Lung (tissue), 12 donors: ENCODE results near the gene MAP7. TPM values are rescaled to one million over a fixed set of nuclear protein-coding genes. Genes with fewer than 3 reads are reported as not detected.

Source experiments
- ATAC-seq: fragments of 200-7000 bp; cut with Tn5 transposase; one replicate; pipeline ENCODE4 v1.9.1; 2020; ENCODE audit warnings: moderate number of reproducible peaks; ENCODE audit not compliant: insufficient read depth, low FRiP score
- DNase-seq, 3 donors: peaks; one replicate each; pipeline ENCODE4 v3.0.0-alpha.2; 2013 to 2017
- H3K27ac ChIP-seq, 2 donors: one replicate each; pipeline ENCODE4 v1.5.1; 2013; ENCODE audit warnings: mild to moderate bottlenecking in 2 of 2, moderate library complexity in 2 of 2, control low read depth in 1 of 2, inconsistent platforms in 1 of 2, low read depth in 1 of 2, low read length in 1 of 2
- H3K27me3 ChIP-seq, 3 donors: one replicate each; pipeline ENCODE4 v1.5.1; 2013; ENCODE audit warnings: low read length in 2 of 3; ENCODE audit not compliant: control insufficient read depth in 3 of 3, insufficient read depth in 3 of 3
- H3K36me3 ChIP-seq, 4 donors: one replicate each; pipeline ENCODE4 v1.5.1; 2013; ENCODE audit warnings: low read length in 4 of 4, mild to moderate bottlenecking in 1 of 4, moderate library complexity in 1 of 4; ENCODE audit not compliant: control insufficient read depth in 4 of 4, insufficient read depth in 4 of 4
- H3K4me1 ChIP-seq, 5 donors: one replicate each; pipeline ENCODE4 v1.5.1; 2013; ENCODE audit warnings: low read length in 5 of 5, mild to moderate bottlenecking in 2 of 5, moderate library complexity in 1 of 5; ENCODE audit not compliant: control insufficient read depth in 5 of 5, insufficient read depth in 5 of 5
- H3K4me3 ChIP-seq: one replicate; pipeline ENCODE4 v1.5.1; 2013; ENCODE audit warnings: mild to moderate bottlenecking, control low read depth, moderate library complexity
- H3K9ac ChIP-seq, 2 donors: one replicate each; pipeline ENCODE4 v1.5.1; 2013; ENCODE audit warnings: low read length in 2 of 2, control low read depth in 1 of 2; ENCODE audit not compliant: insufficient read depth in 1 of 2
- H3K9me3 ChIP-seq, 4 donors: one replicate each; pipeline ENCODE4 v1.5.1; 2013; ENCODE audit warnings: low read length in 3 of 4, mild to moderate bottlenecking in 1 of 4, moderate library complexity in 1 of 4; ENCODE audit not compliant: control insufficient read depth in 4 of 4, insufficient read depth in 3 of 4
- CTCF ChIP-seq: IDR thresholded peaks from 2 replicates; pipeline ENCODE4 v1.5.1; 2012; ENCODE audit warnings: mild to moderate bottlenecking; ENCODE audit errors: control extremely low read depth, extremely low read depth
- WGBS, 2 donors: extraction: QIAGEN DNeasy Blood & Tissue Kit; methylation state at CpG; one replicate each; pipeline ENCODE4 v1.1.7; 2013; 5-methylcytosine and 5-hydroxymethylcytosine counted together
- polyA plus RNA-seq, 2 donors: library from polyadenylated mRNA; stranded (reverse); fragments of 200-250 nt; gene quantifications; one replicate each; pipeline ENCODE4 v1.2.1, GENCODE V29; 2013
- total RNA-seq, 2 donors: library from RNA; depleted of rRNA in 1 of 2; stranded (reverse); fragments of >200 nt in 1 of 2; gene quantifications; one replicate each; pipeline ENCODE4 v1.2.1, GENCODE V29; 2014 to 2021
- donor health status: control.
- donor health status: control.
- donor health status: Bipolar disorder and iron deficiency.
- donor health status: healthy.
- donor health status: DM: yes; HTN: yes; CAD: no.

Gene MAP7
- total and polyA plus RNA-seq, 4 donors: 8.4 to 23.4 (median 12.3) TPM

GRCh38 chr6:136549300-136550044 lies 750 bp downstream of the MAP7 start:
- Histone ChIP-seq H3K27ac (peak overlapping the region in 1 of 2 donors; percentile 83), H3K9me3 (no peaks in the 10 kb centered on the region), H3K4me3 (peak overlapping the region; percentile 80), H3K4me1 (peaks cover 0 to 13% (median 3%) of the 10 kb centered on the region in 5 donors), H3K36me3 (no peaks in the 10 kb centered on the region), H3K27me3 (peaks cover 0 to 50% (median 40%) of the 10 kb centered on the region in 3 donors), H3K9ac (peak overlapping the region in 1 of 2 donors; percentile 57)
- peak in 2 of 3 donors; percentile 41 to 43 for DNase-seq
- ATAC-seq: no peak
- no peak for TF ChIP-seq CTCF
- 2% methylated on average over 35 to 42 of the region's 42 CpGs for WGBS, 2 donors

DNA sequence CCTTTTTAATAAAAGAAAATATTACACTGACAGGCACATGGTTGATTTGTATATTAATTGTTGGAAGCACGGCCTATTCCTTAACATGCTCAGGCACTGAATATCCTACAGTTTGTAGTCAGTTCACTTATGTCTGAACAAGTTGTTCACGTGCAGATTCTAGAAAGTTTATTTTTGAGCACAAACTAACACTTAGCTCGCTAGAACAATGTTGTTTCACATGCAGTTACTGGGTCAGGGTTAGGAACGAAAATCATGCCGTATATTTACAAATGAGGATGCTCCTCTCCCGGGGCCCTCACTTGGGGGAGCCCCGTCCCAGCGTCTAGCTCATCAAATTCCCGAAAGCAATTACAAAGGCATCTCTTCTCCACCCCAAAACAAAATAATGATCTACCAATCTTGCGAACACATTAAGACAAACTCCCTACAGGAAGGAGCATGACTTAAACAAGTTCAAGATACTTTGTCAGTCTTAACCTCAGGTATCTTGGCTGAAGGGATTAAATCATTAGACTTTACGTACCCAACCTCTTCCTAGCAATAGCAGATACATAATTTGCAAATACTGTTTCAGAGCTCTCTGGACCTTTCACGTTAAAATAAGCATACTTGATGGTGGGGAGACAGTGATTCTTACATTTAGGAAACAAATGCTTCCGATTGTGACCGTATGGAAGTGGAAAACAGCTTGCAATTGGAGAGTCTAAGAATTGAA lies 1.5 kb downstream of the MAP7 start:
- H3K9ac ChIP-seq: no peak overlapping the region
- TF ChIP-seq CTCF: no peak
- peaks cover 0 to 50% (median 44%) of the 10 kb centered on the region in 3 donors for H3K27me3 ChIP-seq
- peaks cover 0 to 13% (median 3%) of the 10 kb centered on the region in 5 donors for H3K4me1 ChIP-seq
- no peaks in the 10 kb centered on the region for H3K36me3 ChIP-seq
- H3K9me3 ChIP-seq: no peaks in the 10 kb centered on the region
- H3K27ac ChIP-seq: no peak overlapping the region
- DNase-seq (no peak), ATAC-seq (no peak)
- no peak overlapping the region for H3K4me3 ChIP-seq
- WGBS, 2 donors: 60 to 76% methylated on average over 14 of the region's 14 CpGs

- DNase-seq (no peak), ATAC-seq (no peak)
- 71 to 85% methylated on average over 1 of the region's 1 CpG for WGBS, 2 donors
- H3K27ac ChIP-seq: no peak overlapping the region
- H3K36me3 ChIP-seq: no peaks in the 10 kb centered on the region
- TF ChIP-seq CTCF: no peak
- H3K4me1 ChIP-seq: peaks cover 0 to 13% (median 3%) of the 10 kb centered on the region in 5 donors
- H3K9ac ChIP-seq: no peak overlapping the region
- H3K9me3 ChIP-seq: no peaks in the 10 kb centered on the region
- no peak overlapping the region for H3K4me3 ChIP-seq
- H3K27me3 ChIP-seq: peaks cover 0 to 49% (median 44%) of the 10 kb centered on the region in 3 donors
These were observed 2.4 kb downstream of the MAP7 start for GRCh38 chr6:136547871-136548270.
